ENCODE measurements around the gene KRABD2.
A peak's percentile ranks its signal among the peaks of the same experiment; 100 is the strongest.

The KRABD2 gene

DNA sequence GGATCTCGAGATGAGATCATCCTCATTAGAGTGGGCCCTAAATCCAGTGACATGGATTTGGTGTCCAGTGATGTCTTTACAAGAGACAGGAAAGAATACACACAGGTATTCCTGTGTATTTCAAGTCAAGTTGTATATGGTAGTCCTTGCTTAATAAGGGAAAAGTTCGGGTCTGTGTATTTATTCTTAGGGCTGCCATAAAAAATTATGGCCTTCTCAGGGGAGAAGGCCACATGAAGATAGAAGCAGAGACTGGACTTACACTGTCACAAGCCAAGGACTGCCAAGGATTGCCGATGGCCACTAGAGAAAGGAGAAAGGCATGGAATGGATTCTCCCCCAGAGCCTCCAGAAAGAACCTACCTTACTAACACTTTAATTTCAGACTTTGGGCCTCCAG lies 8.3 kb downstream of the KRABD2 start:
- TF ChIP-seq TAF1 (IDR thresholded peaks at IDR 0.05; ENCODE audit: low read depth) (no peak), RAD21 (IDR thresholded peaks at IDR 0.05; ENCODE audit: low read depth) (no peak), FOXM1 (IDR thresholded peaks at IDR 0.05; ENCODE audit: borderline replicate concordance, low read depth) (no peak), TEAD4 (IDR thresholded peaks at IDR 0.05) (no peak), EGR1 (IDR thresholded peaks at IDR 0.05) (no peak), CEBPB (IDR thresholded peaks at IDR 0.05) (no peak), EP300 (IDR thresholded peaks at IDR 0.05; ENCODE audit: borderline replicate concordance) (no peak), TCF12 (IDR thresholded peaks at IDR 0.05; ENCODE audit: low read depth) (no peak), YY1 (IDR thresholded peaks at IDR 0.05; ENCODE audit: low read depth) (no peak), NFIC (IDR thresholded peaks at IDR 0.05) (no peak), CREB1 (IDR thresholded peaks at IDR 0.05; ENCODE audit: low read depth) (no peak), ZBTB7A (IDR thresholded peaks at IDR 0.05; ENCODE audit: low read depth) (no peak)
- TF ChIP-seq, protein P1, sequence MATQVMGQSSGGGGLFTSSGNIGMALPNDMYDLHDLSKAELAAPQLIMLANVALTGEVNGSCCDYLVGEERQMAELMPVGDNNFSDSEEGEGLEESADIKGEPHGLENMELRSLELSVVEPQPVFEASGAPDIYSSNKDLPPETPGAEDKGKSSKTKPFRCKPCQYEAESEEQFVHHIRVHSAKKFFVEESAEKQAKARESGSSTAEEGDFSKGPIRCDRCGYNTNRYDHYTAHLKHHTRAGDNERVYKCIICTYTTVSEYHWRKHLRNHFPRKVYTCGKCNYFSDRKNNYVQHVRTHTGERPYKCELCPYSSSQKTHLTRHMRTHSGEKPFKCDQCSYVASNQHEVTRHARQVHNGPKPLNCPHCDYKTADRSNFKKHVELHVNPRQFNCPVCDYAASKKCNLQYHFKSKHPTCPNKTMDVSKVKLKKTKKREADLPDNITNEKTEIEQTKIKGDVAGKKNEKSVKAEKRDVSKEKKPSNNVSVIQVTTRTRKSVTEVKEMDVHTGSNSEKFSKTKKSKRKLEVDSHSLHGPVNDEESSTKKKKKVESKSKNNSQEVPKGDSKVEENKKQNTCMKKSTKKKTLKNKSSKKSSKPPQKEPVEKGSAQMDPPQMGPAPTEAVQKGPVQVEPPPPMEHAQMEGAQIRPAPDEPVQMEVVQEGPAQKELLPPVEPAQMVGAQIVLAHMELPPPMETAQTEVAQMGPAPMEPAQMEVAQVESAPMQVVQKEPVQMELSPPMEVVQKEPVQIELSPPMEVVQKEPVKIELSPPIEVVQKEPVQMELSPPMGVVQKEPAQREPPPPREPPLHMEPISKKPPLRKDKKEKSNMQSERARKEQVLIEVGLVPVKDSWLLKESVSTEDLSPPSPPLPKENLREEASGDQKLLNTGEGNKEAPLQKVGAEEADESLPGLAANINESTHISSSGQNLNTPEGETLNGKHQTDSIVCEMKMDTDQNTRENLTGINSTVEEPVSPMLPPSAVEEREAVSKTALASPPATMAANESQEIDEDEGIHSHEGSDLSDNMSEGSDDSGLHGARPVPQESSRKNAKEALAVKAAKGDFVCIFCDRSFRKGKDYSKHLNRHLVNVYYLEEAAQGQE (IDR thresholded peaks at IDR 0.05; ENCODE audit: low read depth) = no peak
- TF ChIP-seq, protein P2, sequence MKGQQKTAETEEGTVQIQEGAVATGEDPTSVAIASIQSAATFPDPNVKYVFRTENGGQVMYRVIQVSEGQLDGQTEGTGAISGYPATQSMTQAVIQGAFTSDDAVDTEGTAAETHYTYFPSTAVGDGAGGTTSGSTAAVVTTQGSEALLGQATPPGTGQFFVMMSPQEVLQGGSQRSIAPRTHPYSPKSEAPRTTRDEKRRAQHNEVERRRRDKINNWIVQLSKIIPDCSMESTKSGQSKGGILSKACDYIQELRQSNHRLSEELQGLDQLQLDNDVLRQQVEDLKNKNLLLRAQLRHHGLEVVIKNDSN (IDR thresholded peaks at IDR 0.05) = no peak
- TF ChIP-seq, protein P3, sequence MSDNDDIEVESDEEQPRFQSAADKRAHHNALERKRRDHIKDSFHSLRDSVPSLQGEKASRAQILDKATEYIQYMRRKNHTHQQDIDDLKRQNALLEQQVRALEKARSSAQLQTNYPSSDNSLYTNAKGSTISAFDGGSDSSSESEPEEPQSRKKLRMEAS (IDR thresholded peaks at IDR 0.05) = no peak

DNA sequence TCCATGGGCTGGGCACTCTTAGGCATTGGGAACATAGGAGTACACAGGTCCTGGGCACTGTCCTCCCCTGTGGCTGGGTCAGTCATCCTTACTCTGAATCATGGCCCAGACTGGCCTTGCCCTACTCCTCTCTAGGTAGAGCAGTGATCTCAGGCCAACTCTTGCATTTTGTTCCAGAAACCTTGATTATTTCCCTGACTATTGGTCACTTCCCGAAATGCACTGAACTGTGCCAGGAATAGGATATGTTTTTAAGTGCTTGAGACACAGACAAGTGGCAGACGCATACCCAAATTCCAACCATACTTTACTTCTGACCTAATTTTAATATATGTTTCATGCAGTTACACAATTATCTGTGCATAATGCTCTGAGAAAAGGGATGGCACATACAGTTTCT lies 10.3 kb downstream of the KRABD2 start:
- TF ChIP-seq, protein P3 (IDR thresholded peaks at IDR 0.05) = no peak
- peak; percentile 41; the same call in 1 of the 2 replicates for TF ChIP-seq TEAD4 (IDR thresholded peaks at IDR 0.05)

DNA sequence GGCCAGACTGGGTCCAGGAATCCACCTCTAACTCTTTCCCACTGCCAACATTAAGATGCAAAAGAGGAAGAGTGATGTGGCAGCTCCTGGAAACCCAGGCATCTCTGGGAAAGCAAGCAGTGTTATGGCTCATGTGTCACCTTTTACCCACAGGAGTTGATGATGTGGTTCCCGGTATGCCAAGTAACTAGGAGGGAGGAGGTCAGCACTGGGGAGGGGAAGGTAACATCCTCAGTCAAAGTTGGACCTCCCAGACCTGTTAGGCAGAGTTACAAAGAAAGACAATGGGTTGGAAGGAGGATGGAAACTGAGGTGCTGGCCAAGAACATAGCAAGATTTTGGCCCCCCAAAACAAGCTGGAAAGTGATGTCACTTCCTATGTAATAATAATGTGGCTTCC lies 11.4 kb downstream of the KRABD2 start:
- TF ChIP-seq TAF1 (IDR thresholded peaks at IDR 0.05; ENCODE audit: low read depth) (no peak), NFIC (IDR thresholded peaks at IDR 0.05) (no peak), RAD21 (IDR thresholded peaks at IDR 0.05; ENCODE audit: low read depth) (no peak), FOXM1 (IDR thresholded peaks at IDR 0.05; ENCODE audit: borderline replicate concordance, low read depth) (no peak), TCF12 (IDR thresholded peaks at IDR 0.05; ENCODE audit: low read depth) (no peak), EGR1 (IDR thresholded peaks at IDR 0.05) (no peak), ZBTB7A (IDR thresholded peaks at IDR 0.05; ENCODE audit: low read depth) (no peak), CEBPB (IDR thresholded peaks at IDR 0.05) (no peak), YY1 (IDR thresholded peaks at IDR 0.05; ENCODE audit: low read depth) (no peak), CREB1 (IDR thresholded peaks at IDR 0.05; ENCODE audit: low read depth) (no peak), EP300 (IDR thresholded peaks at IDR 0.05; ENCODE audit: borderline replicate concordance) (no peak)
- TF ChIP-seq, protein P3 (IDR thresholded peaks at IDR 0.05) = no peak
- TF ChIP-seq, protein P2 (IDR thresholded peaks at IDR 0.05) = no peak

DNA sequence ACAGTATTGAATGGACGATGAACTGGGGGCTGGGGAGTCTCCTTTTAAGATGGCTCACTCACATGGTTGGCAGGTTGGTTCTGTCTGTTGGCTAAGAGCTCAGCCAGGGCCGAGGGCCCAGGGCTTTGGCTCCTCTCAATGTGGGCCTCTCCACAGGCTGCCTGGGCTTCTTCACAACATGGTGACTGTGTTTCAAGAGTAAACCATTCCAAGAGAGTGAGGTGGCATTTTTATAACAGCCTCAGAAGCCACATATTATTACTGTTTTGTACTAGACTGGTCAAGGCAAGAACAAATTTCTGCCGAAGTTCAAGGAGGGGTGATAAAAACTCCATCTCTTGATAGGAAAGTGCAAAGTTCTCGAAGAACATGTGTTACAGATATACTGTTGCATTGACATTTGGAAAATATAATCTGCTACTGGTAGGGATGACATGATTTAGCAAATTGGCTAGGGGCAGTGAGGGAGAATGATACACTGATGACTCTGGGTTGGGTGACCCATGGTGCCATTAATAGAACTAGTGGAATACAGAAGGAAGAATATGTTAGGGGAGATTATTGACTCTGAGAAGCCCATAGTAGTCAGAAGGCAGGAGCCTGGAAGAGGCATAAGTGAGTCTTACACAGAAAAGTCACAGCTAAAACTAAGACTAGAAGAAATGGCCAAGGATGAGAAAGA lies 13.7 kb downstream of the KRABD2 start:
- TF ChIP-seq TAF1 (IDR thresholded peaks at IDR 0.05; ENCODE audit: low read depth) = no peak
- no peak for TF ChIP-seq TCF12 (IDR thresholded peaks at IDR 0.05; ENCODE audit: low read depth)
- TF ChIP-seq, protein P1 (IDR thresholded peaks at IDR 0.05; ENCODE audit: low read depth) = no peak
- TF ChIP-seq EP300 (IDR thresholded peaks at IDR 0.05; ENCODE audit: borderline replicate concordance) = no peak
- TF ChIP-seq EGR1 (IDR thresholded peaks at IDR 0.05) = no peak
- no peak for TF ChIP-seq CREB1 (IDR thresholded peaks at IDR 0.05; ENCODE audit: low read depth)
- no peak for TF ChIP-seq ZBTB7A (IDR thresholded peaks at IDR 0.05; ENCODE audit: low read depth)
- TF ChIP-seq FOXM1 (IDR thresholded peaks at IDR 0.05; ENCODE audit: borderline replicate concordance, low read depth) = no peak
- no peak for TF ChIP-seq YY1 (IDR thresholded peaks at IDR 0.05; ENCODE audit: low read depth)
- TF ChIP-seq, protein P2 (IDR thresholded peaks at IDR 0.05) = no peak
- no peak for TF ChIP-seq CEBPB (IDR thresholded peaks at IDR 0.05)
- TF ChIP-seq RAD21 (IDR thresholded peaks at IDR 0.05; ENCODE audit: low read depth) = no peak
- TF ChIP-seq NFIC (IDR thresholded peaks at IDR 0.05) = no peak
- no peak for TF ChIP-seq TEAD4 (IDR thresholded peaks at IDR 0.05)
- TF ChIP-seq, protein P3 (IDR thresholded peaks at IDR 0.05) = no peak

GRCh38 chr17:8360751-8361150 lies 15.8 kb downstream of the KRABD2 start:
- TF ChIP-seq NFIC (IDR thresholded peaks at IDR 0.05) (no peak), CEBPB (IDR thresholded peaks at IDR 0.05) (no peak), CREB1 (IDR thresholded peaks at IDR 0.05; ENCODE audit: low read depth) (no peak), EGR1 (IDR thresholded peaks at IDR 0.05) (no peak), TCF12 (IDR thresholded peaks at IDR 0.05; ENCODE audit: low read depth) (no peak), RAD21 (IDR thresholded peaks at IDR 0.05; ENCODE audit: low read depth) (no peak), TEAD4 (IDR thresholded peaks at IDR 0.05) (no peak)
- TF ChIP-seq, protein P1 (IDR thresholded peaks at IDR 0.05; ENCODE audit: low read depth) = no peak
- TF ChIP-seq, protein P3 (IDR thresholded peaks at IDR 0.05) = no peak
- TF ChIP-seq, protein P2 (IDR thresholded peaks at IDR 0.05) = no peak

Data from Ishikawa (cell line).